CD4-positive, alpha-beta T cell treated with Interleukin-15 for 4 hours (primary cell): Measurements from ENCODE around the gene SERTAD3.
A peak's percentile ranks its signal among the peaks of the same experiment; 100 is the strongest.
"Not testable (repeated sequence)": the region's sequence is repeated elsewhere in the genome, so short reads cannot be mapped to it uniquely, and the experiment has no call there.

Experiments used
- DNase-seq: peaks from one replicate; pipeline ENCODE4 v3.0.0-alpha.2; 2020; ENCODE audit warnings: low spot score

The SERTAD3 gene

DNA sequence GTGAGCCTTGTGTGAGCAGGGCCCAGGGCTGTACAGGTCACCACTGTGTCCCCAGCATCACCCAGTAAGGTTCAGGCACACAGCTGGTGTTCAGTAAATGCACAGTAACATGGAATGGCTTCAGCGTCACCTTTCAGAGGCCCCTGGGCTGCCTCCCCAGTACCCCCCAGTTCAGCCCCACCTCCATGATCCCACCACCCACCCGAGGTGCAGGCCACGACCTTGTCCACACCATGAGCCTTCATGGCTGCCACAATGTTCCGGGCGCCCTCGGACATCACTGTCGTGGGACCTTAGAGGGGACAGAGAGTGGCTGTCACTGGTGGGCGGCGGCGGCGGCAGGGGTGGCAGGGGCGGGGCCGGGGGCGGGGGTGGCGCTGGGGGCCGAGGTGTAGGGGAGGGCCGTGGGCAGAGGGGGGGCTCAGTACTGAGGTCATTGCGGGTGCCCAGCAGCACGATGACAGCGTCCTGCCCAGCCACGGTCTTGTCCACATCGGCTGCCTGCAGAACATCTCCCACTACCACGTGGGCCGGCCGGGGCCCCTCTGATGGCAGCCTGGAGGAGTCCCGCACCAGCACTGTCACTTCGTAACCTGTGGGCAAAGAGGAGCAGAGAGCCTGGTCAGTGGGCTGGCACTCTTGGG lies 13.9 kb upstream of the SERTAD3 start:
- DNase-seq = no peak

DNA sequence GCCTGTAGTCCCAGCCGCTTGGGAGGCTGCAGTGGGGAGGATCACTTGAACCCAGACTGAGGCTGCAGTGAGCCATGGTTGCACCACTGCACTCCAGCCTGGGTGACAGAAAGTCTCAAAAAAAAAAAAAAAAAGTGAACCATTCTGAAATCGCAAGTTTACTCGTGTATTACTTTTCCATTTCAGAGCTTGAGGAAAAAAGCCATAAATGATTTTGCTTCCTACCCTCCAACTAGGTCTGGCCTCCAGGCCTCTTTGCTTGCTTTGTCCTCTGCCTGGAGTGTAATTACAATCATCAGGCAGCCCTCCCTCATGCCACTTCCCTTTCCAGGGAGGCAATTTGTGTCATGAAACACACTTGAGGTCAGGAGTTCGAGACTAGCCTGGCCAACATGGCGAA lies 12.9 kb upstream of the SERTAD3 start:
- no peak for DNase-seq

DNA sequence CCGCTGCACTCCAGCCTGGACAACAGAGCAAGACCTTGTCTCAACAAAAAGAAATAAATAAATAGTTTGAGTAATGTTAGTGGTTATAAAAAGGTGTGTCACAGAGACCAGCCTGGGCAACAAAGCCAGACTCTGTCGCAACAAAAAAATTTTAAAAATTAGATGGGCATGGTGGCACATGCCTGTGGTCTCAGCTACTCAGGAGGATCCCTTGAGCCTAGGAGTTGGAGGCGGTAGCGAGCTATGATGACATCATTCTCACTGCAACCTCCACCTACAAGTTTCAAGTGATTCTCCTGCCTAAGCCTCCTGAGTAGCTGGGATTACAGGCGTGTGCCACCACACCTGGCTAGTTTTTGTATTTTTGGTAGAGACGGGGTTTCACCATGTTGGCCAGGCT lies 9.8 kb upstream of the SERTAD3 start:
- DNase-seq = not testable (repeated sequence)

DNA sequence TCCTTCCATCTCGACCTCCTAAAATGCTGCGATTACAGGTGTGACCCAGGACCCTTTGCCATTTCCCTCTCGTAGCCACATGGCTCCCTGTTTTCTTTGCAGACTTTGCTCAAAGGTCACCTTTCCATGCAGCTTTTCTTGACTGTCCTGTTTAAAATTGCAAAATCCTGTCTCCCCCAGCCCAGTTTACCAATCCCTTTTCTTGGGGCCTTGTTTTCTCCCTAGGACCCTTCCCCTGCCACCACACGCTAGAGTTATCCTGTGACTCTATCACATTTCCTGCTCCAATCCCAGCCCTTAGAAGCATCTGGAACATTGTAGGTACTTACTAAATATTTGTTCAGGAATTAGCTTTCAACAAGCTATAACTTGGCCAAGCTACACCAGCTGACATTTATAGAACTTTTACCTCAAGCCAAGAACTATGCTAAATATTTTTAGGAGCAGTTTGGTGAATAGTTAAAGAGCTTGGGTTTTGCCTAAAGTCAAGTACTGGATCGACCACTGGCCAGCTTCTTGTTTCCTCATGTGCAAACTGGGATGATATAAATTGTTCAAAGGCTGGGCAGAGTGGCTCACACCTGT lies 9.1 kb upstream of the SERTAD3 start:
- DNase-seq = no peak

DNA sequence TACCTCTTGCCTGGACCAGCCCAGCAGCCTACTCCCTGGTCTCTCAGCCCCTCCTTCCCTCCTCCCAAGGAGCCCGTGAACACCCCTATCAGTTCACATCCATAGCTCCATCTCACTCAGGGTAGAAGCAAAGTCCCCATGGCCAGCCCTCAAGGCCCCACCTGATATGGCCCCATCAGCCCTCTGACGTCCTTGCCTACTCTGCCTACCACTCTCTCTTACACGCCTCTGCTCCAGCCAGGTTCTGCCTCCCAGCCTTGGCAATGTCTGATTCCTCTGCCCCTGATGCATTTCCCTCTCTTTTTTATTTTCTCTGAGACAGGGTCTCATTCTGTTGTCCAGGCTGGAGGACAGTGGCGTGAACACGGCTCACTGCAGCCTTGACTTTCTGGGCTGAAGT lies 7.9 kb upstream of the SERTAD3 start:
- DNase-seq = no peak

DNA sequence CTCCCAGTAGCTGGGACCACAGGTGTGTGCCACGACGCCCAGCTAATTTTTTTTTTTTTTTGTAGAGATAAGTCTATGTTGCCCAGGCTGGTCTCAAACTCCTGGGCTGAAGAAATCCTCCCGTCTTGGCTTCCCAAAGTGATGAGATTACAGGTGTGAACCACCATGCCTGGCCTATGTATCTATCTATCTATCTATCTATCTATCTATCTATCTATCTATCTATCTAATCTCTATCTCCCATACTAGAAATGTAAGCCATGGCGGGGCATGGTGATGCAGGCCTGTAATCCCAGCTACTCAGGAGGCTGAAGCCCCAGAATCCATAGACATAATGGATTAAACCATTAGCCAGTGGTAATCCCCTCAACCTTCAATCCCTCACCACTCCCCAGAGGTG lies 6.5 kb upstream of the SERTAD3 start:
- no peak for DNase-seq

DNA sequence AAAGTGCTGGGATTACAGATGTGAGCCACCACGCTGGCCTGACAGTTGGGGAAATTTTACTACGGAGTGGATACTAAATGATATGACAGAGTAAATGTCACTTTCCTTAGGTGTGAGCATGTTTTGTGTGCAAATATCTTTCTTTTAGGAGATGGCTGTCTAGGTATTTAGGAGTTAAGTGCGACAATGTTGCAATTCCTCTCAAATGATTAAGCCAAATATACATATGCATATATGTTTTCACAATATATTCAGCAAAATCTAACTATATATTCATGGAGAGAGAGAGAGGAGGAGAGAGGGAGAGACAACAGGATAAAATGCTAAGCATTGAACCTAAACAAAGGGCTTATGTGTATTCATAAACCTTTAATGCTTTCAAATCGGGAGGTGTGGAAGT lies 5.4 kb upstream of the SERTAD3 start:
- DNase-seq = no peak

DNA sequence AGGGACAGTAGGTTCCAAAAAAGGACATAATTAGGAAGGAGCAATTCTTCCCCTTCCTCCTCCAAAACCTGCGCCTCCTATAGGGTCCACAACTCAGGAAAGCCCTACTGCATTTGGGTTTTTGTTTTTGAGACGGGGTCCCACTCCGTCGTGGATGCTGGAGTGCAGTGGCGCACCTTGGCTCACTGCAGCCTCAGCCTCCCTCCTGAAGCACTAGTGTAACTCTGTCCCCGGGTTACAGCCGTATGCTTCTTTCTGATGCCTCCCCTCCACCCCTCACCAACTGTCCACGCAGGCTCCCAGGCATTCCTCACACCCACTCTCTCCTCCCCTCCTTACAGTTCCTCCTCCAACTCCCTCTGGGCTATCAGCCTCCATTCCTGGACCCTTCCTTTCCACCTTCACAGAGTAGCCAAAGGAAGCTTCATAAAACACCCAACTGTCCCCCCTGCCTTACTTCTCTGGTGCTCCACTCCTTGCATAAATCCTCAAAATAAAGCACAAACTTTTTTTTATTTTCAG lies 2.2 kb upstream of the SERTAD3 start:
- no peak for DNase-seq

DNA sequence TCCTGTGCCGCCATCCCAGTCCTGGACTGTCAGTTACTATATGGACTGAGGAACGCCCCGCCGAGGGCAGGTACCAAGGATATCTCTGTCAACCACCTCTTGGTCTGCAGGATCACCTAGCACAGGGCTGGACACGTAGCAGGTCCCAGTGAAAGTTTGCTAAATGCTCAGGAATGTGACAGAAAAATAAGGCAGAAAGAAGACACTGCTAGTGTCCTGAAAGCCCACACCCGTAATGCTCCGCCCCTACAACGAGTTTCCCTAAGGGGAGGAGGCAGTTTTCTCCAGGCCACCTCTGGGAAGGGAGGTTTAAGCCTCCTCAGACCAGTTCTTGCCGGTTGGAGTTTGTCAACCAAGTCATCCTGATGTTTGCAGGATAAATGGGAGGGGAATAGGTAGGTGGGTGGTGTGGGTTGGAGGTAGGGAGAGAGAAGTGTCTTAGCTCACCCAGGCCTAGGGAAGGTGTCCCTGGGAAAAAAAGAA lies 1.7 kb upstream of the SERTAD3 start:
- no peak for DNase-seq

DNA sequence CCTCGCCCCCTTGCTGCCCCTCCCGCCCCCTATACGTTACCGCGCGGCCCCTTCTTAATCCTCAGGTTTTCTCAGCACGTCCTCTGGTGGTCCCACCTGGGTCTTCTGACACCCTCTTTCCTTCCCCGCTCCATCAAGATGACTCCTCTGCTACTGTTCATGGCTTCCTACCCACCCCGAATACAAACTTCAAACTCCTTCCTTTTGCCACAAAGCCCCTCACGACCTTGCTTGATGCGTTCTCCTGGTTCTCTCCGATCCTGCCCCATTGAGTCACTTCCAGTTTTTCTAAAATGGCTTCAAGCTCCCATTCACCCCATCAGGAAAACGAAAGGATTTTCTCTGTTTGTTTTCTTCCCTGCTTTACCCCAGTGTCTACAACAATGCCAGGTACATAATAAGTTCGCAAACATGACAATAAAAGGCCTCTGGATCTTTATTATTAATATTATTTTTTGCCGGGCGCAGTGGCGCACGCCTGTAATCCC lies 734 bp upstream of the SERTAD3 start:
- no peak for DNase-seq

DNA sequence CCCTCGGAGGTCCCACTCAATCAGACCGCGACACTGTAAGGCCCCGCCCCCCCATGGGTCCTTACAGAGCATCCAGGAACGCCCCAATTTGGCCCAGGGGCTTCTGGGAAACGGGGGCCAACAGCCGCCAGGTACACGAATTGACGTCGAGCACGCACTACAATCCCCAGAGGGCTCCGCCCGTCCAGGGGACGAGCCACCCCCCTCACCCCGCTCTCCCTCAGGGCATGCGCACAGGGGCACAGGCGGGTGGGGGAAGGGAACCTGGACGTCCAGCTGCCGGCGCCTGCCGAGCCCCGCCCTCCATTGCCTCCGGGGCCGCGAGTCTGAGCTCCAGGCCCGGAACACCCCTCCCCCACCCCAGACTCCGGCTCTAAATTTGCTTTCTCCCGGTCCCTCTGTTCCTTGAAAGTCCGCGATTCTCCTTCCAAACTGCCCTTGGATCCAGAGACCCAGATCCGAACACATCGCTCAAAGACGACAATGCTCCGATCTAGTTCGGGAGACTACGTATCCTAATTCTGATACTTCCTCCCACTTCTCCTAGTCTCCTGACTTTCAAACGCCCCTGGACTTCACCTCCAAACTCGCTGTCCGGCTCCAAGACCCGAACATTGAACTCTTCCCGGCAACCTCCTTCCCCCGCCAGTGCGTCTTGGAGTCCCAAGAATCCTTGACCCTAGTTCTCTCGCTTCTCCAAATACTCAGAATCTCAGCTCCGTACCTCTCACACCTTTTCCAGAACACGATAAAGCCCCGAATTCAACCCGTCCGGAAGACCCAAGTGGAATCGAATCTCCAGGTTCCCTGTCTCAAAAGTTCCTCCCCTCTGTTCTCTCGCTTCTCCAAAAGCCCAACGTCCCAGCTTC lies 770 bp downstream of the SERTAD3 start:
- DNase-seq = peak; percentile 99

DNA sequence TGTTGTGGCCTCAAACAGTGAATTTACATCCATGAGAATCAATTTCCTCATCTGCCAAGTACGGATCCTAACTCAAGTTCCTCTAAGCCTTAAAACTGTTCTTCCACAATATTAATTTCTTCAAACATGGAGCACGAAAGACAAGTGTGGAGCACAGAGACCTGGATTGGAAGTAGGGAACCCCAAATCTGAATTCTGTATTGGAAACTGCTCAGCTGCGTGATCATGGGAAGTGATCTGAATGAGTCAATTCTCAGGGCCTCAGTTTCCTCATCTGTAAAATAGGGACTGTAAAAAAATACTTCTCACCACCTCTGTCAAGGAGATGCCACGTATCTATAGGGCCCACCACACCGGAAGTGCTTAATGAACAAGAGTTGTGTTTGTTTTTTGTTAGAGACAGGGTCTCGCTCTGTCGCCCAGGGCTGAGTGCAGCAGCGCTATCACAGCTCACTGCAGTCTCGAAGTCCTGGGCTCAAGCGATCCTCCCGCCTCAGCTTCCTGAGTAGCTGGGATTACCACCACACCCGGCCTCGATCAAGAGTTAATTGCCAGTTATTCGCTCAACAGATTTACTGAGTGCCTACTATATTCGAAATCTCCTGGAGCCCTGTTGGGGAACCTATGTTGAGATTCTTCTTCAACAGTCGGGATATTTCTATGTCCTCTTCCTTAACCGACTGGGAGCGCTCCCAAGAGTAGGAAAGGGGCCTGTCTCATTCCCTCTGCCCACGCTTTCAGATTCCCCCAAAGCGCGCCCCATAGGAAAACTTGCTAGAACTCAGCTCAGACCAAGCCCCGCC lies 1.6 kb downstream of the SERTAD3 start:
- DNase-seq = no peak

DNA sequence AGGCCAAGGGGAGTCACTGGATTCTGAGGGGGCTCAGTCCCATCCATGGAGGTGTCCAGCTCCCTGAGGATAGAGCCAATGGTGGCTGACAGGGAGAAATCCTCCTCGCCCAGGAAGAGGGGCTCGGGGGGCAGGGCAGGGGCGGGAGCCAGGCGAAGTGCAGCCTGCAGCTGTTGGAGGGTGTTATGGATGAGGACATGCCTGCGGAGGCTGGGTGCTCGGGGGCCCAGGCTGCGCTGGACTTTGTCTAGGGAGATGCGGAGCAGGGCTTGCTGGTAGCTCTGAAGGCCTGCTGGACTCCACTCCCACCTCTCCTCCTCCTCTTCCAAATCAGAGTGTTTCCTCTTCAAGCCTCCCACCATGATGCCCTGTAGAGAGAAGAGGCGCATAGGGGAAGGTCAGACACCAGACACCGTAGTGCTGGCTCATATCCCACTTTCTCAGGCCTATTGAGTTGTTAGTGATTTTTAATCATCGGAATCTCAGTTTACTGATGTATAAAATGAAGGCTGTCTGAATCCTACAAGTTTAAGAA lies 2.3 kb downstream of the SERTAD3 start:
- no peak for DNase-seq

DNA sequence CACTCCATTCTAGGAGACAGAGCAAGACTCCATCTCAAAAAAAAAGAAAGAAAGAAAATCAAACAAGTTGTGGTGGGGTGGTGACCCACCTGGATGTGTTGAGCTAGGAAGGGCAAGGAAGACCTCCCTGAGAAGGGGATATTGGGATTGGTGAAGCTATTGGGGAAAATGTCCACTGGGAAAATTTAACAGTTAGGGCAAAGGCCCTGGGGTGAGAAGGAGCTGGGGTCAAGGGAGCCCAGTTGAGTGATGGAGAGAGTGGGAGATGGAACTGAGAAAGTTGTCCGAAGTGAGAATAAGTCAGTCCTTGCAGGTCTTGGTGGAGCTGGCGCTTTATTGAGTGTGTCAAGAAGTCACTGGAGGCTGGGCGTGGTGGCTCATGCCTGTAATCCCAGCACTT lies 5.9 kb downstream of the SERTAD3 start:
- no peak for DNase-seq

DNA sequence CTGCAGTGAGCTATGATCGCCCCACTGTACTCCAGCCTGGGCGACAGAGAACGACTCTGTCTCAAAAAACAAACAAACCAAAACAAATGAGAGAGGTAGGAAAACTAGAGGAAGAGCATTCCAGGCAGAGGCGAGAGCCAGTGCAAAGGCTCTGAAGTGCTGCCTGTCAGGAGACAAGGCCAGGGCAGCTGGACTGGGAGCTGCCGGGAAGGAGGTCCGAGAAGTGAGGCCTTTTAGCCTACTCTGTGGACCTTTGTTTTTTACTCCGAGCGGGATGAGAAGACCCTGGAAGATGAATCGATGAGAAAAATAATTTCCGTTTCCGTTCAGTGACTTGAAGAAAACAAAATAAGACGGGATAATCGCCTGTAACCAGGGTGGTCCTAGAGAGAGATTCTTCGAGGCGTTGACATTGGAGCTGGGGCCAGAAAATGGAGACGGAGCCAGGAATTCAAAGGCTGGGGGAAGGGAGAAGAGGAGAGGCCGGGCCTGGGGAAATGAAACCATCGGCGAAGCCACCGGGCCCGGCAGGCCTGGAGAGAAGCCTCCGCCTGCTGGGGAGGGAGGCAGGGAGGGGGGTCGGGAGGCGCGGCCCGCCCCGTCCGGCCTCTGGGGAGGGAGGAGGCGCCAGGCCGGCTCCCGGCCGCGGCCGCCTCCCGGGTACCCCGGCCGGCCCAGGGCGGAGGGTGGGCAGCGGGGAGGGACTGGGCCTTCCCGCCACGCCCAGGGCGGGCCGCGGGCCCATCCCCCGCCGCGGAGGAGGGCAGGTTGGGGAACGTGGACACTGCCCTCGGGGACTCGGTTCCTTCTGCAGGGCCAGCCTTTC lies 10.5 kb downstream of the SERTAD3 start:
- peak; percentile 39 for DNase-seq

DNA sequence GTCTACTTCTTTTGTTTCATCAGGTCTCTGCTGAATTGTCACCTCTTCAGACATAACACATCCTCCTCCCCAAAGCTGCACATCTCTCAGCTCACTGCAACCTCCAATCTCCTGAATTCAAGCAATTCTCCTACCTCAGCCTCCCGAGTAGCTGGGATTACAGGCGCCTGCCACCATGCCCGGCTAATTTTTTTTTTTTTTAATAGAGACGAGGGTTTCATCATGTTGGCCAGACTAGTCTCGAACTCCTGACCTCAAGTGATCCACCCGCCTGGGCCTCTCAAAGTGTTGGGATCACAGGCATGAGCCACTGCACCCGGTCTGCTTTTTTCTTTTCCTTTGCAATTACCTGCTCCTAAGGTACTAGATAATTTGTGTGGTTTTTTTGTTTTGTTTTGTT lies 11.4 kb downstream of the SERTAD3 start:
- DNase-seq = not testable (repeated sequence)

DNA sequence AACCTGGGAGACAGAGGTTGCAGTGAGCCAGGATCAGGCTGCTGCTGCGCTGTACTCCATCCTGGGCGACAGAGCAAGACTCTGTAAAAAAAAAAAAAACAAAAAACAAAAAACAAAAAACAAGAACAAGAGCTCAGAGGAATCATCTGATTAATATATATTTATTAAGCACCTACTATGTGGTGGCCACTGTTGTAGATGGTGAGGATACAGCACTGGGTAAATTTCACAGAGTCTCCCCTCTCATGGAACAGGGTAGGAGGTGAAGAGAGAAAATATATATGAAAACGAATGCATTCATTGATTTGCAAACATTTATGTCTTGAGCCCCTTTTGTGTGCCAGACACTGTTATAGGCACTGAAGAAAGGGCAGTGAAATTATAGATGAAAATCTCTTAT lies 12.4 kb downstream of the SERTAD3 start:
- no peak for DNase-seq

DNA sequence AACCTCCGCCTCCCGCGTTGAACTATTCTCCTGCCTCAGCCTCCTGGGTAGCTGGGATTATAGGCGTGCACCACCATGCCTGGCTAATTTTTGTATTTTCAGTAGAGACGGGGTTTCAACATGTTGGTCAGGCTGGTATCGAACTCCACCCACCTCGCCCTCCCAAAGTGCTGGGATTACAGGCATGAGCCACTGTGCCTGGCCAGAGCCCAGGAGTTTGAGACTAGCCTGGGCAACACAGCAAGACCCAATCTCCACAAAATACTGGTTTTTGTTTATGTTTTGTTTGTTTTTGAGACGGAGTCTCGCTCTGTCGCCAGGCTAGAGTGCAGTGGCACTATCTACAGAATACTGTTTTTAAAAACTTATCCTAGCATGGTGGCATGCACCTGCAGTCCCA lies 13.9 kb downstream of the SERTAD3 start:
- not testable (repeated sequence) for DNase-seq

DNA sequence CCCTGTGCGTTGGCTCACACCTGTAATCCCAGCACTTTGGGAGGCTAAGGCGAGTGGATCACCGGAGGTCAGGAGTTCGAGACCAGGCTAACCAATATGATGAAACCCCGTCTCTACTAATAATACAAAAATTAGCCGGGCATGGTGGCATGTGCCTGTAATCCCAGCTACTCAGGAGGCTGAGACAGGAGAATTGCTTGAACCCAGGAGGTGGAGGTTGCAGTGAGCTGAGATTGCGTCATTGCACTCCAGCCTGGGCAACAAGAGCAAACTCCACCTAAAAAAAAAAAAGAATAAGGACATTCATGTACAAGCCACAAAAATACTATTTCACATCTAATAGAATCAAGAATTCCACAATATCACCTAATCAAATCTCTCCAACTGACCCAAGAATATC lies 15.9 kb downstream of the SERTAD3 start:
- not testable (repeated sequence) for DNase-seq

DNA sequence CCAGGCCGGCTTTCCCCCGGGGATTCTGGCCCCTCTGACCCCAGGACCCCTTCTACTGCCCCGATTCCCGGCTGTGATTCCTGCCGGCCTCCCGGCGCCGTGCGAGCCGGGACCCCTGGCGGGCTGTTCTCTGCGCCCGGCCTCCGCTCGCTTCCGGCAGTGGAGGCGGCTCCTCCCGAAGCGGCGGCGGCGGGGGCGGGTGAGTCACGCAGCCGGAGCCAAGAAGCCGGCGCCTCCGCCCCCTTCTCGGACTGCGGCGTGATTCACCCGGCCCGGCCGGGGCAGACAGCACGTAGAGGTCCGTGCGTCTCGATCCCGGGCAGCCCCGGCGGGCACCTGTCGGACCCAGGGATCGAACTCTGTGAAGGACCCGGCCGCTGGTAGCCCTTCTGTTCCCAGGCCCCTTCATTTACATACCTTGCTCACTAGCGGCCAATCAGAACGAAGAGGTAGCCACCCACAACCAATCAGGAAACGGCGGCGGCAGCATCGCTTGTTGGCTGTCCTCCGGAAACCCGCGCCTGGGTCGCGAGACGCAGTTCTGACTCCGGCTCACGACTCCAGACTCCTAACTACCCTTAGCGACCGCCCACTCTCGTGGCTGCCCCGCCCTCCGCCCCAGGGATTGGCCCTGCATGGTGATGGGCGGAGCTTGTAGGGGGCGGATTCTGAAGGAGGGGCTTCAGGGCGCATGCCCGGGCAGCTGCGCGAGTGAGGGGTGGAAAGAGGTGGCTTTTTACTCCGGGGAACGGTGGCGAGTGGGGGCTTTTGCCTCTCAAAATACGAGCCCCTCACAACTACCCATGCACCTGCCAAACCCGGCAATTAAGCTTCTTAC lies 18.5 kb downstream of the SERTAD3 start, which contains the start of gene SERTAD1:
TSS of gene SERTAD1 (minus strand) at position 543 of the 838 bp plus-strand sequence. CDS start 2,446 bp downstream, outside the sequence.
- DNase-seq = peak; percentile 100
